HG03432 (cell line): Measurements from ENCODE around the gene KCNN4.
"Not testable (repeated sequence)": the region's sequence is repeated elsewhere in the genome, so short reads cannot be mapped to it uniquely, and the experiment has no call there.

Experiments
- ATAC-seq: cut with Tn5 transposase; IDR thresholded peaks from one replicate; pipeline ENCODE4 v1.9.1; 2021; ENCODE audit warnings: mild to moderate bottlenecking, moderate library complexity; ENCODE audit not compliant: unreplicated experiment

Gene KCNN4

DNA sequence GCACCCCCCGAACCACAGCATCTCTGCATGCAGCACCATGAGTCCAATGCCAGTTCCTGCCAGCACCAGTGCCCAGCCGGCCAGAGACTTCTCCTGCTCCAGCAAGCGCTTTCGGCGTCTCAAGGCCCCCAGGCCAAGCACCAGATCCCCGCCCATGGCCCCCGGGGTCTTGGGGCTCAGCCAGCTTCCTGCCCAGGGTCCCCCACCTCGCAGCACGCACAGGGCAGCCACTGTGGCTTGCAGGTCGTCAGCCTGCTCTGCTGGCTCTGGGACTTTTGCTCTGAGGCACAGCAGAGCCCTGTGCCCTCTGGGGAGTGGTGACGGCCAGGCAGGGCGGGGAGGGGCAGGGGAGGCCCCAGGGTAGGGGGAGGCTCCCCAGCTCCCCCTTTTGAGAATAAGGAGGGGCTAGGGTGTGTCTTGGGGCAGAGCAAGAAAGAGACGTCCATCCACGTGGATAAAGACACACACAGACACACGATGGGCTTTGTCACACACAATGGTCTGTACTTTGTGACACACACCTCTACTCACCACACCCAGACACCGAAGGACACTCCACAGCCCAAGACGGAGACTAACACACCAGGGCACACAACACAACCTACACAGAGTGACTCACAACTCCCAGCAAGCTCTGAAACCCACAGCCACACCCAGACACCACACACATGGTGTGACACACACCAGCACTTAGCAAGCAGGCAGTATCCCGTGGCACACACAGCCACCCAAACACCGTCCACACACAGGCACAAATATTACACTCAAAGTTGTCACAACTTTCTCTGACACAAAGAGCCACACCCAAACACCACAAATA lies at the start of gene KCNN4:
KCNN4 (minus strand) TSS at position 268 of the 820 bp plus-strand sequence; CDS start at position 156, 112 bp downstream.
- peak; percentile 49 for ATAC-seq

DNA sequence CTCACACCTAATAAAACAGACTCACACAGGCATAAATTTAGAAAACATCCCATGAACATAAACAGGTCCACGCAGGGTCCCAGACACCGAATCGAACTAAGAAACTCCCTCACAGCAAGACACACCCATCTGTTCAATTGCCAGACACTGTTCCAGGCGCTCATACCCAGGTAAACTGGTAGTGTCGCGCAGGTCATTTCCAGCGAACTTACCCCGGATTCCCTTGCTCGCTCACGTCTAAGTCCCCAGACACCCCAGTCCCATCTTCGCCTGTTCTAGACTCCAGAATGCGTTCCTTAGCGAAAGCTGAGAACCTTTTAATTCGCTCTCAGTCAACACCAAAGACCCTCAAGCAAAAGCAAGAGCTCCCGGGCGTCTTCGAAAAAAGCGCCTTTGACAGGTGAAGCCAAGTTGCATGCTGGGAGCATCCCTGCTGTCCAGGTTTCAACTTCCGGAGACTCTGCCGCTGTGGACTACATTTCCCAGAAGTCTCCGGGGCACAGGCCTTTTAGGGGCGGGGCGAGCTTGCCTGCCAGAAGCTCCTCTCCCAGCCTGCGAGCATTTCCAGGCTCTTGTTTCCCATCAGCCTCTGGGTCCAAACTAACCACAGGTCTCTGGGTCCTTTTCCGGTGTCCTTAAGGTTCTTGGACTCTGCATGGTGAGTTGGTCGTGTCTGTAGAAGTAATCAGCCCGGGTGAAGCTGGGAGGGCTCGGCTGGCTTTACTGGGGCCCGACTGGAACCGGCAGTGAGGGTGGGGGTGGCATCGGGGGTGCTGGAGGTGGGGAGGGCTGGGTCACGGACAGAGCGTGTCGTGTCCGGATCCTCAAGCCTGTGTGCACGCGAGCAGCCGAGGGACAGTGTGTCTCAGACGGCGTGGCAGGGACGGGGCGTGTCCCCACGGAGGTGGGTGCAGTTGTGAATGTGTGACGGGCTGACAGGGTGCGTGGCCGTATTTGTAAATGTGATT lies 46.3 kb upstream of the KCNN4 start, which contains the start of gene ZNF283:
ZNF283 (plus strand) TSS at position 535 of the 968 bp plus-strand sequence. CDS start 6,184 bp downstream, outside the sequence.
- ATAC-seq = peak; percentile 84

DNA sequence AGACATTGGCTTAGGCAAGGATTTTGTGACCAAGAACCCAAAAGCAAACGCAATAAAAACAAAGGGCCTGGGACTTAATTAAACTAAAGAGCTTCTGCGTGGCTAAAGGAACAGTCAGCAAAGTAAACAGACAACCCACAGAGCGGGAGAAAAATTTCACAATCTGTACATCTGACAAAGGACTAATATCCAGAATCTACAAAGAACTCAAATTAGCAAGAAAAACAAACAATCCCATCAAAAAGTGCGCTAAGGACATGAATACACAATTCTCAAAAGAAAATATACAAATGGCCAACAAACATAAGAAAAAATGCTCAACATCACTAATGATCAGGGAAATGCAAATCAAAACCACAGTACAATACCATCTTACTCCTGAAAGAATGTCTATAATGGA lies 43.8 kb upstream of the KCNN4 start:
- not testable (repeated sequence) for ATAC-seq

DNA sequence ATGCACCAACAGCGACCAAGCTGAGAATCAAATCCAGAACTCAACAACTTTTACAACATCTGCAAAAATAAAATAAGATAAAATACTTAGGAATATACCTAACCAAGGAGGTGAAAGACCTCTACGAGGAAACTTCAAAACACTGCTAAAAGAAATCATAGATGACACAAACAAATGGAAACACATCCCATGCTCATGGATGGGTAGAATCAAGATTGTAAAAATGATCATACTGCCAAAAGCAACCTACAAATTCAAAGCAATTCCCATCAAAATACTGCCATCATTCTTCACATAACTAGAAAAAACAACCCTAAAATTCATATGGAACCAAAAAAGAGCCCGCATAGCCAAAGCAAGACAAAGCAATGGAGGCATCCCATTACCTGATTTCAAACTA lies 43.1 kb upstream of the KCNN4 start:
- ATAC-seq = not testable (repeated sequence)

DNA sequence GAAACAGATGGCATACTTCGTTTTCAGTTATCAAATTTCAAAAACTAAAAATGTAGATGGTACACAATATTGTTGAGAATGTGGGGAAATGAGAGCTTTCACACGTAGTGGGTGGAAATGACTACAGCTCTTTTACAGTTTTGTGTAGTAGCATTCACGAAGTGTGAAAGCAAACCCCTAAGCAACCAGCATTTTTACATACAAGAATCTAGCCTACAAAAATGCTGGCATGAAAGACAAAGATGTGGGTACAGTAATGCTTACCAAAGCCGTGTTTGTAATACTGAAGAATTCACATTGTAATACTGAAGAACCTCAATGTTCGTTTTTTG lies 40.1 kb upstream of the KCNN4 start:
- no peak for ATAC-seq

DNA sequence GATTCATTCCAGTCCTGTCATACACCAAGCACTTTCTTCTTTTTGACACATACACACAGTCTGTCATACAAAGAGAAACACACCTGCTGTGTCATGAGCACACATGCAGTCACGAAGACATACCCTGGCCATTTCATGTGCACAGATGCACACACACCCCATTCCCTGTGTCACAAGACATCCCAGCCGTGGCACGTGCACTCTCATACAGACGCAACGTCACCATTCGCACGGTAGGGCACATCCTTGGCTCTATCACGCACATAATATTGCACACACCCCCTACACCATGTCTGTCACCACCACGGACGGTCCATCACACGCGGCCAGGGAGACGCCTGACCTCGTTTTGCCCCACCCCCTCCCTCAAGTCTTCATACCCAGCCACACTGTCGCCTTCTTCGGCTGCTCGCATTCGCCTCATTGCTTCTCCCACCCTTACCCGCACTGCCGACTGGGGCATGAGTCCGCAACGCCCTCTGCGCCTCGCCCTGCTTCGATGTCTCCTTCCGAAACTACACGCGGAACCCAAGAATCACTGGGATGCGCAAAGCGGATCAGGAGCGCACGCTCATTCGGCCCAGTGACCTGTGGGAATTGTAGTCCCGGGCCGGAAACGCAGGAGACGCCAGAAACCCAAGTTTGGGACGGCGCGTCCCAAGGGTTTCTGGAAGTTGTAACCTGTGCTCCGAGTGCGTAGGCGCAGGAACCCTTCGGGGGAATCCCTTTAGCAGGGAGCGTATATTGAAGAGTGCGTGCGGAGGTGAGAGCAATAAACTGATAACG lies 39.5 kb upstream of the KCNN4 start:
- no peak for ATAC-seq

DNA sequence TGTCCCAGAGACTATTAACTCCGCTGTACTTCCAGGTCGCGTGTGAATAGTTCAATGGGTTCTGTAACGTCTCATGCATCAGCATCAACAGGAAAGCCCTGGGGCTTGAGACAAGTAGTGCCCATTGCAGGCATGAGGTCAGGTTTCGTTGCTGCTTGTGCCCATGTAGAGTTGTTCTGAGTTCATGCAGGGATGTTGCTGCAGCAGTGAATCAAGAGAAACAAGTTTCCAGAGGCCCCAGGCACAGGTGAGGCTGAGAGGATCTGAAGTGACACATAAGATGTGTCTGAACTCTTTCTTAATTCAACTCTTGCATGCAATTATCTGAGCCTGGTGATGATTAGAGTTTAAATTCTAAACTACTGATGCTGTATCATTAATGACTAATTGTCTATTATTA lies 37.7 kb upstream of the KCNN4 start:
- ATAC-seq = no peak

DNA sequence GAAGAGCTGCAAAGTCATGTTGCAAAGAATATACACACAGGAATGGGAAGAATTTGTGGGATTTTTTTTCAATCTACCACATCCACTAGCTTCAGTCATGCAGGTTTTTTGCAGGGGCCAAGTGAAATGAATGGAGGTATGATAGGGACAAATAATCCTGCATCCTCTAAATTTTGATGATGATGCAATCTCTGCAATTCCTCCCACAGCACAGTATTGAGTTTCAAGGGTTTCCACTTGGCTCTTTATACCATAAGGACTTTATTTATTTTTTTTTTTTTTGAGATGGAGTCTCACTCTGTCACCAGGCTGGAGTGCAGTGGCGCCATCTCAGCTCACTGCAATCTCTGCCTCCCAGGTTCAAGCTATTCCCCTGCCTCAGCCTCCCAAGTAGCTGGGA lies 36.7 kb upstream of the KCNN4 start:
- ATAC-seq = not testable (repeated sequence)

DNA sequence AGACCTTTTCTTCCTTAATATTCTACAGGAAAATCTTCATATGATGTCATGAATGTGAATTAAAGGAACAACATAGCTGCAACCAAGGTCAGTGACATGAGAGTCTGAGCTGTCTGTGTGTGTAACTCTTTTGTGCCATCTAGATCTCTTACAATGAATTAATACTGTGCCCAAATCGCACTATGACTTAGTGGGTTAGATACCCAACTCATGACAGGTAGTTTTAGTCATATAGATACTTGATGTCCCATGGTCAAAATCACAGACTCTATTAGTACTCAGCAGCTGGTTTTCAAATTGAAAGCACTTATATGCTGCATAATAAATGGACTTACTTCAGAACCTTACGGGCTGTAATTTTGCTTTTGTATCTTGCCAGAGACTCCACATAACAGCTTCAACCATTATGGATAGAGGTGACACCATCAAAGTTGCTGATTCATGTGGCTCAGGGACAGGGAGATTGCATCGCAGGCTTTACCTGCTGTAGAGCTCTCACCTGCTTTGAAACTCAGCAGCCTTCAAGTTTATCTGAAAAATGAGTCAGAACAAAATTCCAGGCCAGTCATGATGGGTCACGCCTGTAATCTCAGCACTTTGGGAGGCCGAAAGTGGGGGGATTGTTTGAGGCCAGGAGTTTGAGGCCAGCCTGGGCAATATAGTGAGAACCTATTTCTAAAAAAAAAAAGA lies 34.0 kb upstream of the KCNN4 start:
- ATAC-seq = no peak

DNA sequence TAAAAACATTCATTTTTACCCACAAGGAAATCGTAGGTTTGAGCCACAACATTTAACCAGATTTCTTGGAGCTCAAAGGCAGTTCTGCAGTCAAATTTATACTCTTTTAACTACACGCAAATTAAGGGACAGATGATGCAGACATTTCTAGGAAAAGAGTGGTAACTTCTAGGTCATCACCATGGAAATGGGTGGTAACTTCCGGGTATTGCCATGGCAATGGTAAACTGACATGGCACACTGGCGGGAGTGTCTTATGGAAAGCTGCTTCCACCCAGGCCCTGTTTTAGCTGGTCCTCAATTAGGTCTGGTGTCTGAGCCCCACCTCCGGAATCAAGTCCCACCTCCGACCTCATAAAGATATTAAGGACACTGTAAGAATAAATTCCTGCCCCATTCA lies 31.9 kb upstream of the KCNN4 start:
- no peak for ATAC-seq

DNA sequence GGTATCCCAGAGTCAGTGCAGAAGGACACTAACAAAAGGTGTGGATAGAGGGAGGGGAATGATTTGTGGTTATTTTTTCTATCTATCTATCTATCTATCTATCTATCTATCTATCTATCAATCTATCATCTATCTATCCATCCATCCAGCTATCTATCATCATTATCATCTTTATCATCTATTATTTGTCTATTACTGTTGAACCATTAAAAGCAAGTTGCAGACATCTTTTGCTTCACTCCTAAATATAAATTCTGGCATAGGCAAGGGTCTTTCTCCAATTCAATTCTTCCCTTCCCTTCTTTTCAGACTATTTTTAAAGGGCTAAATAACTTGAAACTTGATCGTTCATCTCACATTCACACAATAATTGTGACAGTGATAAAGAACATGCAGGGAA lies 31.5 kb upstream of the KCNN4 start:
- ATAC-seq = no peak

DNA sequence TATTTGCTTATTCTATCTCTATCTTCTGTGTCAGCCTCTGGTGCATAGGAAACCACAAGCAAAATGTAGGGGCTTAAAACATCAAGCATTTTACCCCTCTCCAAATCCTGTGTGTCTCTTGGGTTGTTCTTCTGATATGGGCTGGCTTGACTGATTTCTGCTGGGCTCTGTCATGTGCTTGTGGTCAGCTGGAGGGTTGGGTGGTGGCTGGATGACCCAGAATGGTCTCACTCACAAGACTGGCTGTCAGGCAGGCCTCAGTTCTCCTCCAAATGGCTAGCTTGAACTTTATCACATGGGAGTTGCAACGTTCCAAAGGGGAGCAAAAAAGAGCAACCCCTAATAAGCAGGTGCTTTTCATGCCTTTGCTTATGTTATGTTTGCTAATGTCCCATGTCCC lies 31.1 kb upstream of the KCNN4 start:
- ATAC-seq = no peak

DNA sequence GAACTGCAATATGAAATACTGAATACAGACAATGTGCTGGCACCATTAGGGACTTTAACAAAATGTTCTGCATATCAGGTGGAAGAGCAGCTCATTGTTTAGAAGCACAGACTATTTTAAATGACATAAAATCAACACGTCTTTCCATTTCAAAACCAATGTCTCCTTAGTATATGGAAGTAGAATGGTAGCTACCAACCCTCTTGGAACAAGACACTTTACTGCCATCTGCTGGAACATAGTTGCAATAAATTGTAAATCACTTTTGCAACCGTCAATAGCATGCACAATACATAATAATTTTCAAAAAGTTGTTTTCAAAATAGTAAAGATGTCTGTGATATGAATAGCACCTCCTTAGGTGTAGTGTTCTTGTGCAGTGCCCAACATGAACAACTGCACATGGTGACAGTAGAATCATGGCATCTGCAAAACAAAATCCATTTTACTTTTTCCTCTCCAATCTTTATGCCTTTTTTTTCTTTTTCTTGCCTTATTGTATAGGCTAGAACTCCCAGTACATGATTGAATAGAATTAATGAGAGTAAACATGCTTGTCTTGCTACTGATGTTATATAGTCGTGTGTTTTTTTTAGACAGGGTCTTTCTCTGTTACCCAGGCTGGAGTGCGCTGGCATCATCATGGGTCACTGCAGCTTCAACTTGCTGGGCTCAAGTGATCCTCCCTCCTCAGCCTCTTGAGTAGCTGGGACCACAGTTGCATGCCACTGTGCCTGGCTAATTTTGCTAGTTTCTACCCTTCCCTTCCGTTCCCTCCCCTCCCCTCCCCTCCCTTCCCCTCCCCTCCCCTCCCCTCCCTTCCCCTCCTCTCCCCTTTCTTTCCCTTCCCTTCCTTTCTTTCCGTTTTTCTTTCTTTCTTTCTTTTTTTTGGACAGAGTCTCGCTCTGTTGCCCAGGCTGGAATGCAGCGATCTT lies 29.3 kb upstream of the KCNN4 start:
- ATAC-seq = no peak

DNA sequence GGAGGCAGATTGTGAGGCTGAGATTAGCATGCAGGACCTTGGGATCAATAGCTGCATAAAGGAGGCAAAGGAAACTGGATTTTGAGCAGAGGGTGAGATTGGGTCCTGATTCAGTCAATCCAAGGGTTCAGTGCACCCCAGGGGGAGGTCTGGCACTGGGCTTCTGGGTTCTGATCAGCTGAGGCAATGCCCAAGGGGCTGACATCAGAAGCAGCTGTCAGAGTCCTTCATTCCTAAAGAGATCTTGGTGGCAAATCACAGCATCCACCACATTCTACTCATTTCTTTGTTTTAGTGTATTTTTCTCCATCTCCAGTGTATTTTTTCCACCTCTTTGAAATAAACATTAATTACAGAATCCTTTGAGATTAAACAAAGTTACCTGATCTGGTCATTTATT lies 26.9 kb upstream of the KCNN4 start:
- no peak for ATAC-seq

DNA sequence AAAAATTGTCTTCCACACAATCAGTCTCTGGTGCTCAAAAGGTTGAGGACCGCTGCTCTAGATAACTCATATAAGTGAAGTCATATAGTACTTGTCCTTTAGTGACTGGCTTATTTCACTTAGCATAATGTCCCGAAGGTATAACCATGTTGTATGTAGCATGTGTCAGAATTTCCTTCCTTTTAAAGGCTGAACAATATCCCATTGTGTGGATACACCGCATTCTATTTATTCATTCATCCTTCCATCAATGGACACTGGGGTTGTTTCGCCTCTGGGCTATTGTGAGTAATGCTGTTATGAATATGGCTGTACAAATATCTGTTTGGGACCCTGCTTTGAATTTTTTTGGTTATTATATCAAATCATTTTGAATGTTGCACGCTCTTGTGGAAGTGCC lies 26.1 kb upstream of the KCNN4 start:
- no peak for ATAC-seq

DNA sequence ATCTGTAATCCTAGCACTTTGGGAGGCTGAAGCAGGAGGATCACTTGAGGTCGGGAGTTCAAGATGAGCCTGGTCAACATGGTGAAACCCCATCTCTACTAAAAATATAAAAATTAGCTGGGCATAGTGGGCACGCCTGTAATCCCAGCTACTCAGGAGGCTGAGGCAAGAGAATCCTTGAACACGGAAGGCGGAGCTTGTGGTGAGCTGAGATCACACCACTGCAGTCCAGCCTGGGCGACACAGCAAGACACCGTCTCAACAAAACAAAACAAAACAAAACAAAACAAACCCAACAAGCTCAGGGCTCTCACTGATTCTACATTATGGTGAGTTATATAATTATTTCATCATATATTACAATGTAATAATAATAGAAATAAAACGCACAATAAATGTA lies 25.6 kb upstream of the KCNN4 start:
- ATAC-seq = not testable (repeated sequence)

DNA sequence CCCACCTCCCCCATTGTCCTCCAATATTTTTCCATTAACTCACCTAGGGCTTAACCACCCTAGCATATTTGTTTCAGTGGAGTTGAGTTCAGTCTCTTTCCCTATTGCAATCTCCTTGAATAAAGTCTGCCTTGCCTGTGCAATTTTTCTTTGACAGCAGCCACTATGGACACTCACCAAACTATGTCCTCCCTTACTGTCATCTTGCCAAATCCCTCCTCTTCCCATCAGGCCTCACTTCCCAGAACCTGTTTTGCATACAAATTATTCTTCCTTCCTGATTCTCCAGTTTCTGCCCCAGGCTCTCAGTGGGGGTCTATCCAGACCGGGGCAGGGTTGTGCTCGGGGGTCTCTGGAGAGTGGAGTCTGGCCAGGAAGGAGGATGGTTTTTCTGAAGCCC lies 23.7 kb upstream of the KCNN4 start:
- no peak for ATAC-seq

DNA sequence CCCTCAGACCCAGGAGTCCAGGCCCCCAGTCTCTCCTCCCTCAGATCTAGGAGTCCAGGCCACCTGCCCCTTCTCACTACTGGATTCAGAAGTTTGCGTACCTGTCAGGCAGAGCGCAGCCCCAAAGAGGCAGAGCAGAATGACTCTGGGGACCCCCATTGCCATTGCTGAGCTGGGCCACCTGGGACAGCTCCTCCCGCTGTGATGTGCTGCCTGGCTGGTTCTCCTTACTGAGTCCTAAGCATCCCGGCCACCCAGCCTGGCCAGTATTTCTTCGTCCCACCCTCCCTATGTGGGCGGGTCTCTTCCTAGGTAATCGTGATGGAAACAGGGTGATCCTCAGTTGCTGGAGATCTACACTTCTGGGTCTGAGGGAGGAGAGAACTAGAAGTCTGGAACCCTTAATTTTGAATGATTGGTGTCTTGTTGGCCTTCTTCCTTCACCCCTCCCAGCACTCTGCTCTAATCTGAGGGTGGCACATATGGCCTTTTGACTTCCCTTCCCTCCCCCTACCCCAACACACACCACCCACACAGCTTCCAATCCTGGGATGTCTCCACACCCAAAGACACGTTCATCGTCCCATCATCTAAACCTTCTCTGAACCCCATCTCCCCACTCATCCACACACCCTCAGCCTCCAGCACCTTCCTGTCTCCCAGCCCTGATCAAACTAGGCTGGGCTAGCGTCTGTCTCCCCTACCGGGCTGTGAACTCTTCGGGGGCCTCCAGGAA lies 21.6 kb upstream of the KCNN4 start, which contains the start of gene LYPD5:
LYPD5 (minus strand) TSS at position 232 of the 736 bp plus-strand sequence; CDS start at position 165, 67 bp downstream.
- ATAC-seq = no peak
